SW480 (cell line): ENCODE results near the gene NECTIN1.

ENCODE experiments used
- DNase-seq: peaks from one replicate; pipeline ENCODE4 v3.0.0-alpha.2; 2016; ENCODE audit warnings: low spot score

NECTIN1 gene, protein sequence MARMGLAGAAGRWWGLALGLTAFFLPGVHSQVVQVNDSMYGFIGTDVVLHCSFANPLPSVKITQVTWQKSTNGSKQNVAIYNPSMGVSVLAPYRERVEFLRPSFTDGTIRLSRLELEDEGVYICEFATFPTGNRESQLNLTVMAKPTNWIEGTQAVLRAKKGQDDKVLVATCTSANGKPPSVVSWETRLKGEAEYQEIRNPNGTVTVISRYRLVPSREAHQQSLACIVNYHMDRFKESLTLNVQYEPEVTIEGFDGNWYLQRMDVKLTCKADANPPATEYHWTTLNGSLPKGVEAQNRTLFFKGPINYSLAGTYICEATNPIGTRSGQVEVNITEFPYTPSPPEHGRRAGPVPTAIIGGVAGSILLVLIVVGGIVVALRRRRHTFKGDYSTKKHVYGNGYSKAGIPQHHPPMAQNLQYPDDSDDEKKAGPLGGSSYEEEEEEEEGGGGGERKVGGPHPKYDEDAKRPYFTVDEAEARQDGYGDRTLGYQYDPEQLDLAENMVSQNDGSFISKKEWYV

DNA sequence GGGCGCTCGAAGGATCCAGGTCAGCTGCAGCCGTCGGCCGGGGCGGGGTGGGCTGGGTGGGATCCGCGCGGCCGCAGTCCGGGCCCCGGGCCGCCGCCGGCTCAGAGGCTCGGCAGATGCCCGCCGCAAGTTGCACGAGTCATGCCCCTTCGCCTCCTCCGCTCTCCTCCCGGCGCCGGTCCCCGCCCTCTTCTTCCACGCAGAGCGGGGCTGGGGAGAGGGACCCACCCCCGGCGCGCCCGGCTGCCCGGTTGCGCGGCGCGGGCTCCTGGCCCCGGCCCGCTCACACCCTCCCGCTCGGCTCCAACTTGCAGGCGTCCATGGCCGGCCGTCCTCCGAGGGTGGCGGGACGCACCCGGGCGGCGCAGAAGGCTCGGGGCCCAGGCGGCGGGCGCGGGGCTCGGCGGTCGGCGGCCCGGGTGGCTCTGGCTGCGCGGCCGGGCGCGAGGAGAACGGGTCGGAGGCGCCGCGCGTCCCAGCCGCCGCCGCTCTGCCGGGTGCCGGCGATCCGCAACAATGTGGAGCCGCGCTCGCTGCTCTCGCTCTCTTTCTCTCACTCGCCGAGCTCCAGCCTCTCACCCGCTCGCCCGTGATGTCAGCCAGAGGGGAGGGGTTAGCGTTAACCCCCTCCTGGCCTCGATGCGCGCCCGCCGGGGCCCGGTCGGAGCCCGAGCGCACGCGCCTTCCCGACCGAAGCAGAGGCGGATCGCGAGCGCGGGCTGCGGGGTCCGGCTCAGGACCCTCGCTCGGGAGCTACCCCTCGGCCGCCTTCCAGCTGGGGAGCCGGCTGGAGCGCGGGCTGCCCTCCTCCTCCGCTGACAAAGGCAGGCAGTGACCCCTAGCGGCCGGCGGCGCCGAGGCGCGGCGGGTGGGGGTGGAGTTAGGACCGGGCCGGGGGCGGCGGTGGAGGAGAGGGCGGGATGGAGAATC is at the start of gene NECTIN1:
Gene NECTIN1 (minus strand): TSS at position 550 of the 930 bp plus-strand sequence. CDS start 647 bp downstream, outside the sequence.
- DNase-seq: peak; percentile 84

DNA sequence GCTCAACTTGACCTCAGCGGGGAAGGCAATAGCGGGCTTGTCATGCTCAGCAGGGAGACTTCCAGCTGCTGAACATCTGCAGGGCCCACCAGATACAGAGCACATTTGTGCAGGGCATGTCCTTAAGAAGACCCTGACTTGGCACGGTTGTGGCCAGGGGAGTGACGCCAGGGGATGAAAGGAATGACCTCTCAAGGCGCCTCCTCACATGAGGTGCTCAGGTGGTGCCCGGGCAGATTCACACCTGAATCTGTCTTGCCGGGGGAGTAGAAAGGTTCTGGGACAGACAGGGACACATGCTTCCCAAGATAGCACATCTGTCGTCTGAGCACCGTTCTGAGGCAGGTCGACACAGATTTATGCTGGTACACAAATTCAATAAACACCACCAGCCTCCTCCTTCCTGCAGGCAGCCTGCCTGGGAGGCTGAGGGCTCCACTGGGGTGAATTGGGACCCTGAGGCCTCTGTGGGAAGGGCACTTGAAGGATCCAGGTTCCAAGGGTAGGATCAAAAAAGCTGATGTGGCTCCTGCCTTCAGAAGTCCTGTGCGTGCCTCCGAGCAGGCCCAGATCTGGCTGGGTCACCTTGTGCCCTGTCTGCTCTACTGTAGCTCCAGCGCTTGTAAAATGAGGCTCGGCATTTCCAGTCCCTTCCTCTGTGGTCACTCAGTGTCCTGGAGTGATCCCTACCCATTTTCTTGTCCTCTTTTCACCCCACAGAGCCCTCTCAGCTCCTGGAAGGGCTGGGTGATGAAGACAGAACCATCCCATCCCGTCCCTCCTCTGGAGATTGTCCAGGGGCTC is 49.6 kb upstream of the NECTIN1 start:
- DNase-seq: no peak

DNA sequence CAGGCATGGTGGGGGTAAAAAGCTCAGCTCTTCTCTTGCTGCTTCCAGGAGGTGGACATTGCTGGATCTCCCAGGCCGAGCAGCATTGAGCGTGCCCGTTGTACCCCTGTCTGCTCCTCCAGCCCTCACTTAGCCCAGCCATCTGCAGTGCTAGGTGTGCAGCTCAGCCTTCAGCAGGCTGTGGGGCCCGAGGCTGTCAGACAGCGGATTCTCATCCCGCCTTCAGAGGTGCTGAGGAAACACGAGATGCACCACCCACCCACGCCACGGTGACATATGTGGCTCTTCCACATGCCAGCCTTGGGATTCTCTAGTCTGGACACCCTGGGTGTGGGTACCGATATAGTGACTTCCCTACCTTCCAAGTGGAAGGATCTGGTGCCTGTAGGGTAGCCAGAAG is 48.9 kb upstream of the NECTIN1 start:
- DNase-seq: no peak

DNA sequence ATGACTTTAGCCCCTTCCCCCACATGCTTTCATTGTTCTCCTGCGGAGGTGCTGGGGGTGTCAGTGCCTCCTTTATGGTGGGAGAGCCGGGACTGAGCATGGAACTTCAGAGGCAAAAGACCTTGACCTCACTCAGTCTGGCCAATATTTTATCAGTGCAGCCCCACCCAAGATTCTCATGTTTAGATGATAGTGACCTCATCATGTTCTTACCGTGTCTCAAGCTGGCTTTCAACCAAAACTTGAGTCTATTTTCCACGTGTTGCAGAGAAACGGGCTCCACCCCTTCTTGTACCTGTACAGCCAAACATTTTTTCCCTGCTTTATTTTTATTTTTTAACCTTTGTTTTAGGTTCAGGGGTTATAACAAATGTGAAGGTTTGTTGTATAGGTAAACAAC is 47.7 kb upstream of the NECTIN1 start:
- no peak for DNase-seq

DNA sequence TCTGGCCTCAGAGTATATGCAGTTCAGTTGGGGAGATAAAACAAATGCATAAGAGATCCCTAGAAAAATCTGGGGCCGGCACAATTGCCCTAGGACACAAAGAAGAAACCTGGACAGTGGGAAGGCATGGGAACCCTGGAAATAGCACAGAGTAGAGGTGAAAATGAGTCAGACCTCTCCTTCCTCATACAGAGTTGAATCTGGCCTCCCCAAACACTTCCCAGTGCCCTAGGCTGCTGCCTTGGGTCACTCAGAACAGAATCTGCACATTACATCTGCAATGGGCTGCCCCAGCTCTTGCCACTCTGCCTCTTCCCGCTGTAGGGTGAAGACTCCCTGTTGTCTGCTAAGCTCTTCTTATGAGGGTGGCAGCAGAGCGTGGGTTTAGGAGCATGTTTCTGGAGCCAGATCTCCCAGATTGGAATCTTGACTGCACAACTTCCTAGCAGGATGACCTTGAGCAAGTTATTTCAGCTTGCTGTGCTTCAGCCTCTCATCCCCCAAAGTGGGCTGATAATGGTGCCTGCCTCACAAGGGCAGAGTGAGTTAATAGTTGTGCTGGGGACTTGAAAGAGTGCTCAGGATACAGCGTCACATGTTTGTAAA is 47.1 kb upstream of the NECTIN1 start:
- DNase-seq: no peak

DNA sequence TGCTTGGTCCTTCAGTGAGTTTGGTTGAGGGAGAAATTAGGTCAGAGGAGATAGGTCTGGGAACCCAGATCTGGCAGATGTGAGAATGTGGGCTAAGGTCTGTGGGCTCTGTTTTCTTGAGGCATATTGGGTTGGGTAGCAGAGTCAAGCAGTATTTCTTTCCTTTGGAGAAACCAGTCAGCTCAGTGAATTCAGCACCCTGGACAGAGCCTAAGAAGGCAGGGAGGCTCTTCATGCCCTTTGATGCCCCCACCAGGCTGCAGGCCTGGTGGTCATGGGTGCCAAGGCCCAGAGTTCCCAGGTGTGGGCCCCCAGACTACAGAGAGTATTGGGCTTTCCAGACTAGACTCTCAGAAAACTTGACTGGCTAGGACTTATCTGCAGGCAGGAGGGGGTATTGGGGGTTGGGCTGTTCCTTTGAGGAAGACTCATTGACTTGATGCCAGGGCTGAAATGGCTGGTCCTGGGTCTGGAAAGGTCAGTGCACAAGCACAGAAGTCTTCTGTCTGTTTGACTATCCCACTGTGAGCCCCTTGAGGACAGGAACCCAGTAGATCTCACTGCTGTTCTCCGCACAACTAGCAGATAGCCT is 45.3 kb upstream of the NECTIN1 start:
- DNase-seq: no peak

DNA sequence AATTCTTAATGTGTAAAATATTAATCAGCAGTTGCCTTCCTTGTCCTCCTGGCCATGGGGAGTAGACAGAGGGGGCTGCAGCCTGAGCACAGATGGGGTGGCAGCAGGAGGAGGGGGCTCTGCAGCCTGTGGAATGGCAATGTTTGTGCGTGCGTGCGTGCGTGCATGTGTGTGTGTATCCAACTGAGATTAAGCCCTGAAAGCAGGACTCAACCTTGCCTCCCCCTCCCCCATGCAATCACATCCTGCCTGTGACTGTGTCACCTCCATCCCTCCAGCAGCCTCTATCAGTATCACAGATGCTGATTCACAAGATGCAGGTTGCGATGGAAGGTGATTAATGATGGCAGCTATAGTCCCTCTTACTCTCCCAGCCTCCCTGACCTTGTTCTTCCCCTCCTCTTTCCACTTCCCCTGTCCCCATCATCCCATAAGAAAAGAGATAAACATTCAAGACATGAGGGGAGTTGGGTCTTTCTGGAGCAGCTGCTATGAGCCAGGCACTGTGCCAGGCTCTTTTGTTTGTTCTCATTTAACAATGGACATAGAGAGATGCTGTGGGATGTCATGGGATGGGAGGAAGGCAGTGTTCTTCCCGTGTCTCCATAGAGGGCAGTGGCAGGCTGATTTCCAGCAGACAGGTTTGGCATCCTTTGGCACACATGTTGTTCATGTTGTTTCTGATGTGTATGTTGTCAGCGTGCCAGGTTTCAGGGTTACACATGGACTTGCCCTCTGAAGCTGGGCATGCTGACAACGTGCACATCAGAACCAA is 43.8 kb upstream of the NECTIN1 start:
- DNase-seq: no peak

DNA sequence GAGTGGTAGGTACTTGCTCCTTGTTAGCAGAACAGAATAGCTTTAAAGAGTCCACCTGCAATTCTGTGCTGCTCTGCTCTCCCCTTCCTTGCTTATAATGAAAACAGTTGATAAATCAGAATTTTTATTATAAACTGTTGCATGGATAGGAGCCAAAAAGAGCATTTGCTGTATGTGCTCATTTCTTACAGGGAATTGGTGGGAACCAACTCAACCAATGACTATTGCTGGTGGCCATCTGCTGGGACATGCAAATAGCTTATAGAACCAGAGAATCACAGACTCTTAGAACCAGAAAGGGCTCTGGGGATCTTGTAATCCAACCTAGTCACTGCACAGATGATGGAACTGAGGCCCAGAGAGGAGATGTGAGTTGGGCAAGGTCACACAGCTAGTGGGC is 43.1 kb upstream of the NECTIN1 start:
- no peak for DNase-seq

DNA sequence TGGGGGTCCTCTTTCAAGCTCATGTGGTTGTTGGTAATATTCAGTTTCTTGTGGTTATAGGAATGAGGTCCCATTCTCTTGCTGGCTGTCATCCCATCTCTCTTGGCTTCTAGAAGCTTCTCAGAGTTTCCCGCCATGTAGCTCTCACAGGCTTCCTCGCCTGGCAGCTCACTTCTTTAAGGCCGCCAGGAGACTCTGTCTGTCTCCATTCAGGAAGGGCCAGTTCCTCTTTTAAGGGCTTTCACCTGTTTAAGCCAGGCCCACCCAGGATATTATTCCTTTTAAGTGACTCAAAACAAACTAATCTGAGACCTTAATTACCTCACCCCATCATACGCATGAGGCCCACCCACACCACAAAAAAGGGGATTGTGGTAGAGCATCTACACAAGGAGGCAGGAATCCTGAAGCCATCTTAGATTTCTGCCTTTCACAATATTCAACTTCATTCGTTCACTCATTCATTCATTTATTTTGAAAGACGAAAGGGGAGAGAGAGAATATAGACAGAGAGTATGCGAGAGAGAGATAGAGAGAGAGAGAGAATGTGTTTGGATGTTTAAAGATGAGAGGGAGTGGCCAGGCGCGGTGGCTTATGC is 42.3 kb upstream of the NECTIN1 start:
- no peak for DNase-seq

DNA sequence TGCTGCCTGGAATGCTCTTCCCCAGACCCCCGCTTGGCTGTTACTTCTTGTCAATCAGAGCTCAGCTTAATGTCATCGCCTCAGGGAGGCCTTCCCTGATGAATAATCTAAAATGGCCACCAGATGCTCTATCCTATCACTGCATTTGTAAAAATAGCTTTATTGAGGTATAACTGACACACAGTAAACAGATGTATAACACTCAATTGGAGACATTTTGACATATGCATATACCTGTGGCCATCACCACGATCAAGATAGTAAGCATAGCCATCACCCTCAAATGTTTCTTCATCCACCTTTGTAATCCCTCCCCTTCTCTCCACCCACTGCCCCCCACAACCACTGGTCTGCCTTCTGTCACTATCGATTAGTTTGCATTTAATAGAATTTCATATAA is 36.6 kb upstream of the NECTIN1 start:
- no peak for DNase-seq

DNA sequence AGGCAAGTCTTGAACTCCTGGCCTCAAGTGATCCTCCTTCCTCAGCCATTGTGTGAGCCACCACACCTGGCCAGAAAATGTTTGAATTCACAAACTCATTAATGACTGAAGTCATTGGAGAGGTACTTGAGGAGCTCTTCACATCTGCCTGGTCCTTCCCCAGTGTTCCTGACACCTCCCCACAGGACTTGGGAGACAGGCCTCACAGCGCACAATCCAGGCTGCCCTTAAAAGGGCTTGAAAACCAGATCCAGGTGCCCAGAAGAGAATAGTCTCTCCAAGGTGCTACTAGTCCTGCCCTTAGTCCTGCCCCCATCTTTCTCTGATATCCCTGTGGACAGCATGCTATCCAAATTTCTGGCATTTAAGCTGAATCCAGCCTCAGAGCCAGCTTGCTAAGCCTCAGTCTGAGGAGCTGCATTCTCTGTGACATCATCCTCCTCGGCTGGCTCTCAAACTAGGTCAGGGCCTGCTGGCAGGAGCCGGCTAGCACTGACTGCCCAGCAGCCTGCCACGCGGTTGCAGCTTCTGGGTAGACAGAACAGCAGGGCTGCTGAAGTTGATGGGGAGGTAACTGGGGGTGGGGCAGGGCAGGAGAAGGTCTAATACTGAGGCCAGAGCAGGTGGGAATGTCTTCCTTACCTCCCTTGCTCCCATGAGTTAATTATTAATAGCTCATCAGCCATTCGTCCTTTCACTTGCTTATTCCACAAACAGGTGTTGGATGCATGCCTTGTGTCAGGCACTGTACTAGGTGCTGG is 35.3 kb upstream of the NECTIN1 start:
- peak; percentile 81 for DNase-seq

DNA sequence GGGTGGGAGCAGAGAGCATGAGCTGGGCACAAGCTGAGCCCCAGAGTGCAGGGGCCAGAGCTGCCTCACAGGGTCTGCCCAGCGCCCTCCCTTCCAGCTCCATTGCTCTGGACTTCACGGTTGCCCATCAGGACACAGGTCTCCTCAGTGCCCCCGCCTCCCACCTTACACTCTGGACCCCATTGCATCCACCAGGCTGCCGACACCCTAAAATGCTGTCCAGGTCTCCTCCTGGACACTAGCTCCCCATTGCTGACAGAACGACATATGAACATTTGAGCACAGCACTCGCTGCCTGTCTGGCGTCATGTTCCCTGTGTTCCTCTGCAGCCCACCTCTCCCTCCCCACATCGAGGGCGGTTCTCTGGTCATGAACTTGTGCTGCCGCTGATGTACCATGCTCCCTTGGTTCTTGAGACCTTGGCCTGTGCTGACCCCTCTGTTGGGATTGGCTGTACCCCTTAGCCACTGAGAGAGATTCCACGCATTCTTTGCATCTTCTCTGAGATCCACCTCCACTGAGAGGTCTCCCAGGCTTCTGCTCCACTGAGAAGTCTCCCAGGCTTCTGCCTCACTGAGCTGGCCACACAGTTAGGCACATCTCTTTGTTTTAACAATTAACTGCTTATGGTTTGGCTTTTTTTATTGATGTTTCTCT is 34.2 kb upstream of the NECTIN1 start:
- DNase-seq: no peak

DNA sequence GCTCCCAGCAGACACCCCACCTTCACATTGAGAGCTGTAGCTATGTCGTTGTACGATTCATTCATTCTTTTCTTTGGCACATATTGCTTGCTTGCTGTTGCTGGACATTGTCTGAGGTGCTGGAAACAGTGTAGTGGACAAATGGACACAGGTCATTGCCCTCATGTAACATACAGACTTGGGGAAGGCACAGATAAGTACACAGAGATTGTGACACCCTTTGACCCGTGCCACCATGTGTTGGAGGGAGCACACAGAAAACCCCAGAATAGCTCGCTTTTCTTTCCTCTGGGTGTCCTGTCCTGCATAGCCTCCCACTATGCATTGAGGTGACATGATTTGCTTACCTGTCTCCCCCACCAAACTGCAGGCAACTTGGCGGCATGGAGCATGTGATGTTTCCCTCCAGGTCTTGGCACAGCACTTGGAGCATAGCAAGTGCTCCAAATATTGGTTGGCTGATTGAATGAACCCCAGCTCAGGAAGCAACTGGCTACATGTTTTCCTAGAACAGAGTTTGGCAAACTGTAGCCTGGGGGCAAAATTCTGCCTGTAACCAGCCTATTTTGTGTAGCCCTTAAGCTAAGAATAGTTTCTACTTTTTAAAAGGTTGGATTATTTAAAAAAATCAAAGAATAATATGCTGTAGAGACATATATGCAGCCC is 30.9 kb upstream of the NECTIN1 start:
- no peak for DNase-seq

DNA sequence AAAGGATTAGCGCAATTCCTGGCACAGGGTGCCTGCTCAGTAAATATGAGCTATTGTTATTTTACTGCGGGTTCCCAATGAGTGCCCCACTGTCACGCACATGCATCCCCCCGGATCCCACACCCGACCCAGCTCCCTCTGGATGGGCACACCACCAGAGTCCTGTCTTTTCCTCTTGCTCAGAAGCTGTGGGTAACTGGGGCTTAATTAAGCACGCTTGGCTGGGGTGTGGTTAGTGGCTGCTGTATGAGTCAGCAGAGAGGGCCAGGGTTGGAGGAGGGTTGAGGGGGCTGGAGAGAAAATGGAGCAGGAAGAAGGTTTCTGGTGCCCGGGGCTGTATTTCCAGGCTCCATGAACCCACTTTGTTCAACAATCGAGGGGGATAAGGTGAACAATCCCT is 30.3 kb upstream of the NECTIN1 start:
- peak; percentile 87 for DNase-seq

DNA sequence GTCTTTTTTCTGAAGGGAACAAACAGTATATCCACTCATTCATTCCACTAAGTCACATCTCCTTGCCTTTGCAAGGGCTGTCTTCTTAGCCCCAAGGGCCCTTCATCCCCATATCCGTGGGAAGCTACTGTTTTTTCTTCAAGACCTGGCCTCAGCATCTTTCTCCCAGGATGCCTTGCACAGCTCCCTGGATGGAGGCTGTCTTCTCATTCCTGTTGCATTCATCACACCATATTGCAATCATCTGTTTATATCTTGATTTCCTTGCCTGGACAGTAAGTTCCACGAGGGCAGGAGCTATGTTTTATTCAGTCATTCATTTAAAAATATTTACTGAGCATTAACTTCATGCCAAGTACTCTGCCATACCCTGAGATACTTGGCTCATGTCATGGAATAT is 29.3 kb upstream of the NECTIN1 start:
- no peak for DNase-seq

DNA sequence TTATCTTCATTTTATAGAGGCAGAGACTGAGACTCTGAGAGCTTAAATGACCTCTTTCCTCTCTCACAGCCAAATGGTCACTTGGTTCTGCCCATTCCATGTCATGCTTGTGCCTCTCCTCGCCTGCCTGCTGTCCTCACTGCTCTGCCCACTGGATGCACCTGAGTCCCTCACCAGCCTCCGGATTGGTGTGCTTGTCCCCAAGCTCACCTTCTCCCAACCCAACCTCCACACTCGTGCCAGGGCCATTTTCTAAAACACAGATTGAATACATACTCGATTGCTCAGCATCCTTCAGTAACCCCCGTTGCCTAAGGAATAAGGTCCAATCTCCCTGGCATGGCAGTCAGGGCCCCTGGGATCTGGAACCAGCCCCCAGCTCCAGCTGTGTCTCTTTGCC is 28.4 kb upstream of the NECTIN1 start:
- no peak for DNase-seq

DNA sequence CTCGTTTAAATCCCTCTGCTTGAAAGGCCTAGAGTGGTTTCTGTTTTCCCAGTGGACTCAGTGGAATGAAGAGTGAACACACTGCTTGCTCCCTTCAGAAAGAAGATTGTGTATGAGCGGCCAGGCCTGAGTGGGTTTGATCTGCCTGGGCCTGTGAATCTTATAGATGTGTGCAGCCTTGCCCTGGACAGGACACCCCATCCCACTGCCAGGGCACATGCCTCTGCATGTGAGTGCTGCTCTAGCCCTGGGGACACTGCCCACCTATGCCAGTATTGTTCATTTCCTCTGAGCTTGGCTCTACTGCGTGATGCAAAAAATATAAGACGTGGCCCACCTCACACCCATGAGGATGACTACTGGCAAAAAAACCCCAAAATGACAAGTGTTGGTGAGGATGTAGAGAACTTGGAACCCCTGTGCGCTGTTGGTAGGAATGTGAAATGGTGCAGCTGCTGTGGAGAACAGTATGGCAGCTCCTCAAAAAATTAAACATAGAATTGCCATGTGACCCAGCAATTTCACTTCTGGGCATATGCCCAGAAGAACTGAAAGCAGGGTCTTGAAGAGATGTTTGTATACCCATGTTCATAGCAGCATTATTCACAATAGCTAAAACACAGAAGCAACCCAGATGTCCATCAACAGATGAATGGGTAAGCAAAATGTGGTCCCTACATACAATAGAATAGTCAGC is 27.3 kb upstream of the NECTIN1 start:
- DNase-seq: no peak
